AG10803 (cell line): Measurements from ENCODE around the gene SSR3.

Source experiments
- DNase-seq: peaks from one replicate; pipeline ENCODE4 v3.0.0; 2010; ENCODE audit warnings: low read depth
- H3K4me3 ChIP-seq: 2 replicates; pipeline ENCODE4 v1.5.1; 2011; ENCODE audit warnings: mild to moderate bottlenecking, low read length, control low read depth
- CTCF ChIP-seq: conservative IDR thresholded peaks from 2 replicates; pipeline ENCODE4 v1.5.1; 2011; ENCODE audit warnings: mild to moderate bottlenecking, low read length, control low read depth, inconsistent platforms

Gene SSR3

GRCh38 chr3:156548041-156548687, 6.8 kb downstream of the SSR3 start:
- peak; percentile 44 for DNase-seq
- H3K4me3 ChIP-seq, result no peak overlapping the region
- TF ChIP-seq CTCF, result no peak

GRCh38 chr3:156547637-156548036, 7.3 kb downstream of the SSR3 start:
- DNase-seq, result peak; percentile 41
- no peak overlapping the region for H3K4me3 ChIP-seq
- TF ChIP-seq CTCF, result no peak

- H3K4me3 ChIP-seq, result no peak overlapping the region
- DNase-seq, result no peak
- TF ChIP-seq CTCF, result no peak
These were observed 11.8 kb downstream of the SSR3 start for GRCh38 chr3:156543043-156543555.

GRCh38 chr3:156542101-156543042, 12.5 kb downstream of the SSR3 start:
- TF ChIP-seq CTCF, result no peak
- no peak overlapping the region for H3K4me3 ChIP-seq
- no peak for DNase-seq

- TF ChIP-seq CTCF, result no peak
- no peak for DNase-seq
- H3K4me3 ChIP-seq, result no peak overlapping the region
These were observed 15.1 kb downstream of the SSR3 start for GRCh38 chr3:156539802-156540201.

- TF ChIP-seq CTCF, result 0 out of 2 replicates have a peak, but pooled peaks have one; percentile 2
- DNase-seq, result no peak
- H3K4me3 ChIP-seq, result no peak overlapping the region
These were observed 15.9 kb downstream of the SSR3 start for GRCh38 chr3:156539051-156539450.
